HPDE6-E6E7 (cell line): ENCODE measurements around the gene UPK3A.

Experiments
- DNase-seq: peaks from one replicate; pipeline ENCODE4 v3.0.0; 2011; ENCODE audit warnings: missing footprints; ENCODE audit errors: extremely low spot score

The UPK3A gene

GRCh38 chr22:45329530-45329936, 44.8 kb downstream of the UPK3A start:
- DNase-seq, result no peak

GRCh38 chr22:45330548-45330947, 45.8 kb downstream of the UPK3A start:
- DNase-seq, result no peak

- no peak for DNase-seq
These were observed 46.7 kb downstream of the UPK3A start for GRCh38 chr22:45331486-45331885.

- DNase-seq, result no peak
These were observed 47.3 kb downstream of the UPK3A start for GRCh38 chr22:45332001-45332400.

- no peak for DNase-seq
These were observed 49.3 kb downstream of the UPK3A start for GRCh38 chr22:45334068-45334467.

- no peak for DNase-seq
These were observed 49.8 kb downstream of the UPK3A start for GRCh38 chr22:45334528-45334927.

- no peak for DNase-seq
These were observed 50.5 kb downstream of the UPK3A start for GRCh38 chr22:45335021-45335818.

- DNase-seq, result no peak
These were observed 51.2 kb downstream of the UPK3A start for GRCh38 chr22:45335854-45336522.

- no peak for DNase-seq
These were observed 52.3 kb downstream of the UPK3A start for GRCh38 chr22:45336971-45337431.

GRCh38 chr22:45337536-45337935, 52.8 kb downstream of the UPK3A start:
- no peak for DNase-seq

- no peak for DNase-seq
These were observed 54.0 kb downstream of the UPK3A start for GRCh38 chr22:45338795-45339194.

GRCh38 chr22:45340323-45340722, 55.6 kb downstream of the UPK3A start:
- DNase-seq, result no peak

- no peak for DNase-seq
These were observed 56.7 kb downstream of the UPK3A start for GRCh38 chr22:45341498-45341897.

- DNase-seq, result no peak
These were observed 58.4 kb downstream of the UPK3A start for GRCh38 chr22:45343143-45343542.

GRCh38 chr22:45344334-45344733, 59.6 kb downstream of the UPK3A start:
- no peak for DNase-seq
